OCI-LY7 (cell line): ENCODE data around the gene MUC20. TPM values are rescaled to one million over a fixed set of nuclear protein-coding genes. Genes with fewer than 3 reads are reported as not detected.

Experiments used
- BruUV-seq: library from RNA; stranded (reverse); fragments of 400-500 nt; replicated peaks from 2 replicates; lab custom pipeline; 2021; lab: Mats Ljungman, UMichigan
- CTCF ChIA-PET: fragments of 300-600 bp; sonication (Branson Sonifier 250); formaldehyde crosslinking; loops from one replicate; lab custom pipeline; 2022; ENCODE audit warnings: antibody characterized with exemption; ENCODE audit not compliant: unreplicated experiment; lab: Charles Lee
- POLR2A ChIA-PET: fragments of 300-600 bp; sonication (Branson Sonifier 250); formaldehyde crosslinking; loops from one replicate; lab custom pipeline; 2022; ENCODE audit warnings: antibody characterized with exemption; lab: Charles Lee
- DNase-seq: peaks from one replicate; pipeline ENCODE4 v3.0.0-alpha.2; 2015; ENCODE audit warnings: low spot score
- H2AFZ ChIP-seq: fragments of 200-600 bp; sonication (generic), shearing (Covaris generic); 2 replicates; pipeline ENCODE4 v1.6.1; 2014; ENCODE audit warnings: mild to moderate bottlenecking, antibody characterized with exemption, low read length, moderate library complexity
- H3K27ac ChIP-seq: fragments of 200-600 bp; sonication (generic); 2 replicates; pipeline ENCODE4 v1.5.1; 2014; ENCODE audit warnings: mixed run types, low read depth, mild to moderate bottlenecking, moderate library complexity, low read length, inconsistent platforms; ENCODE audit not compliant: poor library complexity, severe bottlenecking
- H3K36me3 ChIP-seq: fragments of 200-600 bp; sonication (generic); 2 replicates; pipeline ENCODE4 v1.6.1; 2014; ENCODE audit warnings: mild to moderate bottlenecking, antibody characterized with exemption, low read length, moderate library complexity, mixed read lengths; ENCODE audit not compliant: insufficient read depth
- H3K4me1 ChIP-seq: fragments of 200-600 bp; sonication (generic); 2 replicates; pipeline ENCODE4 v1.5.1; 2014; ENCODE audit warnings: mild to moderate bottlenecking, low read length; ENCODE audit not compliant: insufficient read depth, poor library complexity, severe bottlenecking
- H3K4me2 ChIP-seq: fragments of 200-600 bp; sonication (generic); 2 replicates; pipeline ENCODE4 v1.6.1; 2014; ENCODE audit warnings: mild to moderate bottlenecking, low read length
- H3K4me3 ChIP-seq: fragments of 200-600 bp; sonication (generic); 2 replicates; pipeline ENCODE4 v1.5.1; 2014; ENCODE audit warnings: mild to moderate bottlenecking, low read depth, low read length; ENCODE audit not compliant: poor library complexity, severe bottlenecking
- H3K79me2 ChIP-seq: fragments of 200-600 bp; sonication (generic); 2 replicates; pipeline ENCODE4 v1.6.1; 2016; ENCODE audit warnings: low read depth, mild to moderate bottlenecking, low read length, moderate library complexity, mixed read lengths; ENCODE audit not compliant: insufficient read depth
- H3K9me2 ChIP-seq: fragments of 200-600 bp; sonication (generic); 2 replicates; pipeline ENCODE4 v1.6.1; 2016; ENCODE audit warnings: mild to moderate bottlenecking, low read length, mixed read lengths; ENCODE audit not compliant: insufficient read depth
- H3K9me3 ChIP-seq: fragments of 200-600 bp; sonication (generic); 2 replicates; pipeline ENCODE4 v1.6.1; 2014; ENCODE audit warnings: mild to moderate bottlenecking, mixed run types, low read length, mixed read lengths
- H4K20me1 ChIP-seq: fragments of 200-600 bp; sonication (generic); 2 replicates; pipeline ENCODE4 v1.6.1; 2014; ENCODE audit warnings: mild to moderate bottlenecking, antibody characterized with exemption, low read length, moderate library complexity, mixed read lengths; ENCODE audit not compliant: insufficient read depth
- EZH2phosphoT487 ChIP-seq: fragments of 200-600 bp; sonication (generic); IDR thresholded peaks from 2 replicates; pipeline ENCODE4 v1.6.1; 2018; ENCODE audit warnings: low read depth, borderline replicate concordance, mild to moderate bottlenecking, mixed run types, antibody characterized with exemption, low read length, moderate library complexity, mixed read lengths
- intact Hi-C: fragments of 100-400 bp; cut with micrococcal nuclease; formaldehyde crosslinking; loops from one replicate; pipeline ENCODE4 v1.10.0; 2022; ENCODE audit not compliant: unreplicated experiment
- total RNA-seq, 2 experiments: library from RNA; depleted of rRNA in 1 of 2; stranded (reverse); fragments of >200 nt in 1 of 2; shearing (Covaris generic) in 1 of 2; gene quantifications; 2 replicates each; pipeline ENCODE4 v1.2.3, GENCODE V29; 2014 to 2022
- TF ChIP-seq, protein P1 (sequence below): fragments of 200-600 bp; sonication (generic); conservative IDR thresholded peaks from 2 replicates; pipeline ENCODE4 v1.5.1; 2014; ENCODE audit warnings: mild to moderate bottlenecking, antibody characterized with exemption, low read length, moderate library complexity, mixed read lengths

MUC20 gene
- total RNA-seq, 2 experiments from 2014 or later: 0.40 to 1.1 TPM

- intact Hi-C loops: no loop called here
- Histone ChIP-seq H3K9me3 (no peaks in the 10 kb centered on the region), H3K36me3 (no peaks in the 10 kb centered on the region), H3K4me1 (no peaks in the 10 kb centered on the region), H3K4me2 (no peak overlapping the region), H3K79me2 (no peaks in the 10 kb centered on the region), H3K27ac (no peak overlapping the region), H4K20me1 (no peaks in the 10 kb centered on the region), H3K9me2 (no peaks in the 10 kb centered on the region), H2AFZ (no peak overlapping the region), H3K4me3 (no peak overlapping the region)
- no TSS peak for BruUV-seq
- no peak for TF ChIP-seq EZH2phosphoT487
- TF ChIP-seq, protein P1, sequence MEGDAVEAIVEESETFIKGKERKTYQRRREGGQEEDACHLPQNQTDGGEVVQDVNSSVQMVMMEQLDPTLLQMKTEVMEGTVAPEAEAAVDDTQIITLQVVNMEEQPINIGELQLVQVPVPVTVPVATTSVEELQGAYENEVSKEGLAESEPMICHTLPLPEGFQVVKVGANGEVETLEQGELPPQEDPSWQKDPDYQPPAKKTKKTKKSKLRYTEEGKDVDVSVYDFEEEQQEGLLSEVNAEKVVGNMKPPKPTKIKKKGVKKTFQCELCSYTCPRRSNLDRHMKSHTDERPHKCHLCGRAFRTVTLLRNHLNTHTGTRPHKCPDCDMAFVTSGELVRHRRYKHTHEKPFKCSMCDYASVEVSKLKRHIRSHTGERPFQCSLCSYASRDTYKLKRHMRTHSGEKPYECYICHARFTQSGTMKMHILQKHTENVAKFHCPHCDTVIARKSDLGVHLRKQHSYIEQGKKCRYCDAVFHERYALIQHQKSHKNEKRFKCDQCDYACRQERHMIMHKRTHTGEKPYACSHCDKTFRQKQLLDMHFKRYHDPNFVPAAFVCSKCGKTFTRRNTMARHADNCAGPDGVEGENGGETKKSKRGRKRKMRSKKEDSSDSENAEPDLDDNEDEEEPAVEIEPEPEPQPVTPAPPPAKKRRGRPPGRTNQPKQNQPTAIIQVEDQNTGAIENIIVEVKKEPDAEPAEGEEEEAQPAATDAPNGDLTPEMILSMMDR: no peak
- CTCF ChIA-PET: no interaction called here
- POLR2A ChIA-PET: interaction anchor here (0.7 kb wide), 1 partner anchor 12 kb away, joined by 3 read pairs; no protein-coding TSS in a partner anchor
- no peak for DNase-seq
Measured at GRCh38 chr3:195755391-195755790, 34.6 kb downstream of the MUC20 start.

GRCh38 chr3:195755791-195756676, 35.3 kb downstream of the MUC20 start:
- POLR2A ChIA-PET: no interaction called here
- Histone ChIP-seq H3K9me2 (no peaks in the 10 kb centered on the region), H3K79me2 (no peaks in the 10 kb centered on the region), H2AFZ (no peak overlapping the region), H3K4me3 (no peak overlapping the region), H3K36me3 (no peaks in the 10 kb centered on the region), H3K27ac (no peak overlapping the region), H3K4me1 (no peaks in the 10 kb centered on the region), H3K4me2 (no peak overlapping the region), H4K20me1 (no peaks in the 10 kb centered on the region), H3K9me3 (no peaks in the 10 kb centered on the region)
- CTCF ChIA-PET: no interaction called here
- no peak for TF ChIP-seq EZH2phosphoT487
- TF ChIP-seq, protein P1: no peak
- no TSS peak for BruUV-seq
- DNase-seq: no peak
- intact Hi-C loops: no loop called here

DNA sequence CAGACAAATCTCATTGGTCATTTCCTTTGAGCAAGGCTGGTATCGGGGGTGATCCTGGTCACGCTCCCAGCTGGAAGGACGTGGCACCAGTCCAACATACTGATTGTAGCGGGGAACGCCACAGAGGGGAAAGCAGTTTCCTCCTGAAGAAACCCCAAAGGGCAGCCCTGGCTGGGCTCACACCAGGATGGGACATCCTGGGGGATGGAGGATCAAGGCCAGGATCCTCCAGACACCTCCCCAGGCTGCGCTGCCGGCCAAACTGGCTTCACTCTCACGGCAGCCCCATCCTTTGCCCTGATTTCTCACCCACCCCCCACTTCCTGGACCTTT, 36.6 kb downstream of the MUC20 start:
- no peaks in the 10 kb centered on the region for H3K36me3 ChIP-seq
- no peak overlapping the region for H2AFZ ChIP-seq
- no peak overlapping the region for H3K27ac ChIP-seq
- H3K79me2 ChIP-seq: no peaks in the 10 kb centered on the region
- H3K4me3 ChIP-seq: no peak overlapping the region
- no peak for TF ChIP-seq EZH2phosphoT487
- TF ChIP-seq, protein P1: no peak
- intact Hi-C loops: no loop called here
- ChIA-PET CTCF (no interaction called here), POLR2A (no interaction called here)
- no TSS peak for BruUV-seq
- H3K9me2 ChIP-seq: no peaks in the 10 kb centered on the region
- no peak overlapping the region for H3K4me2 ChIP-seq
- no peaks in the 10 kb centered on the region for H3K4me1 ChIP-seq
- H3K9me3 ChIP-seq: no peaks in the 10 kb centered on the region
- DNase-seq: no peak
- no peaks in the 10 kb centered on the region for H4K20me1 ChIP-seq
